Motor neuron (in vitro differentiated cells): ENCODE results near the gene KLHL26. TPM values are rescaled to one million over a fixed set of nuclear protein-coding genes. Genes with fewer than 3 reads are reported as not detected.

ENCODE experiments used
- ATAC-seq, 8 experiments: fragments of 200-7000 bp; cut with Tn5 transposase; replicated peaks in 6 of 8; 2 replicates each; pipeline ENCODE4 v1.8.0; 2021; ENCODE audit warnings: mild to moderate bottlenecking in 8 of 8, moderate library complexity in 8 of 8
- H3K27ac ChIP-seq, 2 donors: fragments of 250-450 bp; sonication (Bioruptor Pico); 2 replicates each; pipeline ENCODE4 v1.9.0; 2021; ENCODE audit warnings: antibody characterized with exemption in 2 of 2, mild to moderate bottlenecking in 2 of 2, moderate library complexity in 1 of 2
- H3K4me1 ChIP-seq, 2 donors: fragments of 250-450 bp; sonication (Bioruptor Pico); replicated peaks in 1 of 2; 2 replicates each; pipeline ENCODE4 v1.6.1; 2021; ENCODE audit warnings: antibody characterized with exemption in 2 of 2, mild to moderate bottlenecking in 2 of 2, moderate library complexity in 1 of 2
- H3K4me3 ChIP-seq, 5 donors: fragments of 250-450 bp; sonication (Bioruptor Pico); 2 replicates each; pipeline ENCODE4 v1.9.0; 2021; ENCODE audit warnings: antibody characterized with exemption in 5 of 5, mild to moderate bottlenecking in 5 of 5, moderate library complexity in 4 of 5
- WGBS, 10 experiments: fragments of 450-650 bp; shearing (Covaris generic); methylation state at CpG; one replicate each; pipeline ENCODE4 v1.0.0; 2022; 5-methylcytosine and 5-hydroxymethylcytosine counted together
- in situ Hi-C, 9 experiments: fragments of 400-800 bp; cut with MboI; loops; one replicate each; pipeline ENCODE4 v1.15.0; 2021; ENCODE audit warnings: low sequenced_read_pairs in 9 of 9, low pct_unique_long_range_greater_than_20kb in 2 of 9; ENCODE audit not compliant: unreplicated experiment in 9 of 9
- total RNA-seq, 8 experiments: library from RNA; unstranded; fragments of 300-600 nt; gene quantifications; 2 replicates each; pipeline versions ENCODE4 v1.2.3 to v1.2.4, GENCODE V29; 2022

KLHL26 gene
- total RNA-seq, 8 experiments from 2014 or later: 0.92 to 8.3 (median 5.6) TPM

DNA sequence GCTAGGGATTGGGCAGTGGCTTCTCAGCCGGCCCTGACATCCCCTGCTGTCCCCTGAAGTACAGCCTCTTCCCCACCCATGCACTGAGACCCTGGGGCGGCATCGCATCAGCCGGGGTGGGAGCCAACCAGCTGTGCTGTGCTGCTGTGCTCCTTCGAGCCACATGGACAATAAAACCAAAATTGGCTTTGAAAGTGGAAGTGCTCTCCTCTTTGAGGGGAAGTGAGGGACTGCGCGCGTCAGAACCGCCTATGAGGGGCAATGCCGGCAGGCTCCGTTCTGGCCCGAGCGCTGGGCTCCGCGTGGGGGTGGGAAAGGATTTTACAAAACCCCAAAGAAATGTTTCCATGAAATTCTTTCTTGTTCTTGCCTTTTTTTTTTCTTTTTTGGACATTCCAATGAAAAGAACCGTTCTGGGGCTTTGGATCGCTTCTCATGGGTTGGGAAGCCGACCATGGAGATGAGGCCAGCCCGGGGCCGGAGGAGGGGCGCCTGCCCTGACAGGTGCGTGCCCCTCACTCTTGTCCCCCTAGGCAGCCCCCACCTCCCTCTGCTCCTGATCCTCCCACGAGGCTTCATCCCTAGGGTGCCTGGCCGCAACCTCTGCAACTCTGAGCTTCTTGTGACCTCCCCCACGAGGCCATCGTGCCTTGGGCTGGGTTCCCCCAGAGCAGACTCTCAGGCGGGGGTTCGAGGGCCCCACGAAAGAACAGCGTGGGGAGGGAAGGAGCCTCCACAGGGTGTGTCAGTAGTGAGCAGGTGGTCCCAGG lies 22.6 kb downstream of the KLHL26 start:
- H3K4me3 ChIP-seq: no peak overlapping the region

DNA sequence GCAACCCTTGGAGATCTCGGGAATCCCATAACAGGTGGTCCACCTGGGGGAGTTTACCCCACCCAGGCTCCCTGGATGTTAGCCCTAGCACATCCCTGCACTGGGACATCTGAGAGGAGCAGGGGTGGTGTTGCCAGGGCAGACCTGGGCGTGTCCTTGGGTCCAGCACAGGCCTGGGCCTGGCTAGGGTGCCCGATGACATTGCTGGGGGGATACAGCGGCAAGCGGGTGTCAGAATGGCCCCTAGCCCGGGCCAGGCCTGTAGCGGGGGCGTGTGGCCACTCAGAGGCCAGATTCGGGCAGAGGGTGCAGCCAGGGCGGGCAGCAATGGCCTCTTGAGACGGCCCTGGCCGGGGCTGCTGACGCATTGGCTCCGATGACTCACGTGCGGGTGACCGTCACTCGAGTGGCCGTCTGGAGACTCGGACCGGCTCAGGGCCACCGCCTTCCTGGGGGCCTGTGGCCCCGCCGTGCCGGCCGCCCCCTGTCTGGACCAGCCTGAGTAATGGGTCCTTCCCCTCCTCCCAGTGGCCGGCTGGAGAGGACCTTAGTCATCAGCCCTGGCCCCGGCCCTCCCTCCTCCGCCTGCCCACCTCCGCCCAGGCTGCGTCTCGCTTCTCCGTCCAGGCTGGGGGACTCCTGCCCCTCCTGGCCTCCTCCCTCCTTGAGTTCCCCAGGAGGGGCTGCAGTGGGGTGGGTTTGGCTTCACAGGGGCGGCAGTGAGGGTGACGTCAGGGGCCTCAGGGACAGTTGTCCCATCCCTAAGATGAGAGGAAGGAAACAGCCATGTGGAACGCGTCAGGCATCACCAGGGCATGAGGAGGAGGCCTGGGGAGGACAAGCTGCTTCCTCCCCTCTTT lies 23.5 kb downstream of the KLHL26 start:
- WGBS, 10 experiments: 100% methylated on average over 1 of the region's 37 CpGs; no CpG with 5 or more reads in 9 of the 10 experiments
- H3K27ac ChIP-seq: peak overlapping the region in 1 of 2 donors; percentile 5
- peak in 7 of 8 experiments; percentile 62 to 83 (median 79) for ATAC-seq
- in situ Hi-C loops: no loop called here
- H3K4me1 ChIP-seq: peaks cover 30 to 49% of the 10 kb centered on the region in 2 donors
- H3K4me3 ChIP-seq: no peak overlapping the region

More for the DNA sequence above, 22.6 kb downstream of the KLHL26 start:
- no peak overlapping the region for H3K27ac ChIP-seq
- peaks cover 30 to 49% of the 10 kb centered on the region in 2 donors for H3K4me1 ChIP-seq
- in situ Hi-C loops: no loop called here
- 0 to 81% (median 74%) methylated on average over 1 to 17 of the region's 30 CpGs; no CpG with 5 or more reads in 3 of the 10 experiments for WGBS, 10 experiments
- peak in 2 of 8 experiments; percentile 18 to 57 for ATAC-seq

DNA sequence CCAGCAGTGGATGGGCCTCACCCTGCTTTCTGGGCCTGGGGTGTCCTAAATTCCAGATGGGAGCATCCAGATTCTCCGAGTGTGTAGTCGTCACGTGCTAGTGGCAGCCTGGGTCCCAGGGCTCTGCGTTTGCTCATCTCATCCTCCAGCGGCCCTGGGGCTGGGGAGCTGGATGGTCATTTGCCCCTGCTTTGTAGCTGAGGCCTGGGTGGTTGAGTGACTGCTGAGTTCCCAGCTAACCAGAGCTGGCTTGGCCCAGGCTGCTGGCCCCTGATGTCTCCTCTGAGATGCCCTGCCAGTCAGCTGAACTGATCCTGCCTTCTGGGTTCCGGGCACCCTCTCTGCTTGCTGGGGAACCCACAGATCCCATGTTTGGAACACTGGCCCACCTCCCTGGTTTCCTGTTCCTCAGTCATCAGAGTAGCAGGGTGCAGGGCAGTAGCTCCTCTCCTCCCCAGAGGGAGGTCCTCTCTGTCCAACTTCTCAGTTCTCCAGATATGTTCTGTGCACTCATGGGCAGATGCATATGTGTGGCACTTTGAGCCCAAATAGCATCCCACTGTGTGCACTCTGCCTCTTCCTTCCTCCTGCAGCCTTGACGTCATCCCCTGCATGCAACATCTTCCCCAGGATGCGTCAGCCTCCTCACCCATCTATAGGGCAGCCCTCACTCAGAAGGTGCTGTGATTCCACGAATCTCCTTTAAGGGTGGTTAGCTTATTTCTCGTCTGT lies 24.3 kb downstream of the KLHL26 start:
- WGBS, 10 experiments: 80 to 100% (median 94%) methylated on average over 2 to 7 of the region's 10 CpGs; no CpG with 5 or more reads in 5 of the 10 experiments
- Histone ChIP-seq H3K27ac (no peak overlapping the region), H3K4me1 (peaks cover 30 to 48% of the 10 kb centered on the region in 2 donors), H3K4me3 (no peak overlapping the region)
- in situ Hi-C loops: no loop called here
- no peak for ATAC-seq

DNA sequence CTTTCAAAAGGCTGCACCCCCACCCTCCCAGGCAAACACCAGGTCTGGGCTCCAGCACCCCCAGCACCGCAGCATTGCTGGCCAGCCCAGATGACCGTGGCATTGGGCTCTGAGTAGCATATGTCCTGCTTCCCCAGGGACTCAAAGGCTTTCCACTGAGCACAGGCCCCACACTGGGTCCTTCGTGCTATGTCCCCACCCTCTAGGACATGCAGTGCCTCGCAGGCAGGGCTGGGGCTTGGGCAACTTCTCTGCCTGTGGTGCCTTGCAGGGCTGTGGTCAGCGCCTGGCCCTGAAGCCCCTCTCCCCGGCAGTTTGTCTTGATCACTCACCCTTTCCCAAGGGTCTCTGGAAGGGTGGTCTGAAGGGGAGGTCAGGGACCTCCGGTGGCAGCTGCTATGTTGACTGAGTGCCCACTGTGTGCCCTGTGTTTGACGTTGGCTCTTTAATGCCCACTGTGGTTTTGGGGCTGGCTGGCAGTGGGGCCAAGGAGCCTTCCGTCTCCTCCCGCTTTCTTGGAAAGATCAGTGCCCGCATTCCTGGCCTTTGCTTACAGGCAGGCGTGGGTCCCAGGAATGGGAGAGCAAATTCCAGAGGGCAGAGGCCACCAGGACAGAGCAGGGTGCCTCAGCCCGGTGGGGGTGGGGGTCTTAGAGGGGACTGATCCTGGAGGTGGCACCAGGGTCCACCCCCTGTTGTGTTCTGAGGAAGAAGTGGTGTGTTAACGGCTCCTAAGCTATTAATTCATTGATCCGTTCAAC lies 26.3 kb downstream of the KLHL26 start:
- in situ Hi-C loops: no loop called here
- WGBS, 10 experiments: 66 to 96% methylated on average over 4 of the region's 15 CpGs; no CpG with 5 or more reads in 8 of the 10 experiments
- no peak for ATAC-seq
- peaks cover 11 to 27% of the 10 kb centered on the region in 2 donors for H3K4me1 ChIP-seq
- no peak overlapping the region for H3K4me3 ChIP-seq
- no peak overlapping the region for H3K27ac ChIP-seq

DNA sequence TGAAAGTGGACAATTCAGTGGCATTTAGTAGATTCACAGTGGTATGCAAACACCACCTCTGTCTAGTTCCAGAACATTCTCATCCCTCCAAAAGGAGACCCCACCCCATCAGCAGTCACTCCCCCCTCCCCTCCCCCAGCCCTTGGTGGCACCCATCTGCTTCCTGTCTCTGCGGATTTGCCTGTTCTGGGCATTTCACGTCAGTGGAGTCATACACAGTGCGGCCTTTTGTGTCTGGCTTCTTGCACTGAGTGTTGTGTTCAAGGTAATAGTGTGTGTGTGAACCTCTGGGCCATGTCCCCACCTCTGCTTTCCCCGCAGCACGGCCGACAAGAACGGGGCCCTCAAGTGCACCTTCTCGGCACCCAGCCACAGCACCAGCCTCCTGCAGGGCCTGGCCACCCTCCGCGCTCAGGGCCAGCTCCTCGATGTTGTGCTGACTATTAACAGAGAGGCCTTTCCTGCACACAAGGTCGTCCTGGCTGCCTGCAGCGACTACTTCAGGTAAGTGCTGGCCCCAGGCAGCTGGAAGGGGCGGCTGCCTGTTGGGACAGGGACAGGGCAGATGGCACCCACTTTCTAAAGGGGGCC lies 27.2 kb downstream of the KLHL26 start:
- Histone ChIP-seq H3K4me1 (peaks cover 5 to 18% of the 10 kb centered on the region in 2 donors), H3K4me3 (no peak overlapping the region), H3K27ac (no peak overlapping the region)
- WGBS, 10 experiments: 50 to 94% (median 87%) methylated on average over 2 to 10 of the region's 14 CpGs; no CpG with 5 or more reads in 6 of the 10 experiments
- no peak for ATAC-seq
- in situ Hi-C loops: no loop called here

DNA sequence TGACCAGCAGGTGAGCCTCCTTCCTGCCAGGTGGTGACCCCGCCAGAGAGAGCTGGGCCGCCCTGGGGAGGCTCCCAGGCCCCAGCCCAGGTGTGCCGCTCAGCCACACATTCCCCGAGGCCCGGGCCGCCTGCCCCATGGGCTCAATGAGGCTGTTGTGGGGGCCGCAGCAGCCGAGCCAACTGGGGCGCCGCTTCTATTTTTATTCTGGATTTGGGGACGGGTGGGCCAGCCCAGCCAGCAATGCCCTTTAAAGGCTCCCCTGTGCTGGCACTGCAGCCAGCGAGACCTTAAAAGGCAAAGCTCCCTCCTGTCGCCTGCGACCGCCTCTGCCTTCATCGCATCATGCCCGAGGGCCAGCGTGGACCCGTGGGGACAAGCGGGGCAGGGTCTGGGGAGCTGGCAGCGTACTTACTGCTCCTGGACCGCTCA lies 29.0 kb downstream of the KLHL26 start:
- in situ Hi-C loops: no loop called here
- peaks cover 2 to 15% of the 10 kb centered on the region in 2 donors for H3K4me1 ChIP-seq
- 87% methylated on average over 3 of the region's 22 CpGs; no CpG with 5 or more reads in 9 of the 10 experiments for WGBS, 10 experiments
- ATAC-seq: no peak
- no peak overlapping the region for H3K27ac ChIP-seq
- no peak overlapping the region for H3K4me3 ChIP-seq

DNA sequence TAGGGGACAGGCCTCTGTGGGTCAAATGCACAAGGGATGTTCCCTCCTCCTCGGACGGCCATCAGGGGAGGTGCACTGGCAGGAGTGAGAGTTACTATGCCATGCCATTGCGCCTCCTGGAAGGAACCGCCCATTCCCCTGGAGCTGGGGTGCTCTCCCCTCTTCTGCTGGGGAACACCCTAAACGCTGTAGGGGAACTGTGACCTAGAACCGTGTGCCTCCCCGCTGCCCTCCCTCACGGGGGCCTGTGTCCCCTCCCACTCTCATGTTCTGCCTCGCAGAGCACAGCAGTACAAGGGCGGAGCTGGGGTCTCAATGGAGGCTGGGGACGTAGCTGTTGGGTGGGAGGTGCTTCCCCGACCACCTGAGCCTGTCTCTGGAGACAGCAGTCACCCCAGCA lies 29.5 kb downstream of the KLHL26 start:
- ATAC-seq: no peak
- Histone ChIP-seq H3K4me3 (no peak overlapping the region), H3K27ac (no peak overlapping the region), H3K4me1 (peaks cover 2 to 15% of the 10 kb centered on the region in 2 donors)
- 55 to 90% (median 80%) methylated on average over 1 to 4 of the region's 12 CpGs; no CpG with 5 or more reads in 6 of the 10 experiments for WGBS, 10 experiments
- in situ Hi-C loops: no loop called here

DNA sequence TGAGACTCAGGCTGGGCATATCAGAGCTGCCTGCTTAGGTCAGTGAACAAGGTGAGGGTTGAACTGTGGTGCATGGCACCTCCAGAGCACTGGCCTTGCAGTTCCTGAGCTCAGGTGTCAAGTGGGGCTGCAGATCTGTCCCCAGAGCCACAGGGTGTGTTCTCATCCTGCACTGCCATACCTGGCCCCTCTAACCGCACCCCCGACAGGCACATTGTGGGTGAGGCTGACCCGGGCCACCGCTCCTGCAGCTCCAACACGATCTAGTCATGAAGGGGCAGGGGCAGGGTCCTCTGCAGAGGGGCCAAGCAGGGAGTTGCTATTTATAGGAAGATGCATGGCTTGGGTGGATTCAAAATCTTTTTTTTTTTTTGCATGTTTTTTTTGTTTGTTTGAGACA lies 30.0 kb downstream of the KLHL26 start:
- Histone ChIP-seq H3K4me3 (no peak overlapping the region), H3K27ac (no peak overlapping the region), H3K4me1 (peaks cover 2 to 15% of the 10 kb centered on the region in 2 donors)
- in situ Hi-C loops: no loop called here
- WGBS, 10 experiments: 77 to 90% (median 82%) methylated on average over 4 to 5 of the region's 5 CpGs; no CpG with 5 or more reads in 7 of the 10 experiments
- no peak for ATAC-seq

DNA sequence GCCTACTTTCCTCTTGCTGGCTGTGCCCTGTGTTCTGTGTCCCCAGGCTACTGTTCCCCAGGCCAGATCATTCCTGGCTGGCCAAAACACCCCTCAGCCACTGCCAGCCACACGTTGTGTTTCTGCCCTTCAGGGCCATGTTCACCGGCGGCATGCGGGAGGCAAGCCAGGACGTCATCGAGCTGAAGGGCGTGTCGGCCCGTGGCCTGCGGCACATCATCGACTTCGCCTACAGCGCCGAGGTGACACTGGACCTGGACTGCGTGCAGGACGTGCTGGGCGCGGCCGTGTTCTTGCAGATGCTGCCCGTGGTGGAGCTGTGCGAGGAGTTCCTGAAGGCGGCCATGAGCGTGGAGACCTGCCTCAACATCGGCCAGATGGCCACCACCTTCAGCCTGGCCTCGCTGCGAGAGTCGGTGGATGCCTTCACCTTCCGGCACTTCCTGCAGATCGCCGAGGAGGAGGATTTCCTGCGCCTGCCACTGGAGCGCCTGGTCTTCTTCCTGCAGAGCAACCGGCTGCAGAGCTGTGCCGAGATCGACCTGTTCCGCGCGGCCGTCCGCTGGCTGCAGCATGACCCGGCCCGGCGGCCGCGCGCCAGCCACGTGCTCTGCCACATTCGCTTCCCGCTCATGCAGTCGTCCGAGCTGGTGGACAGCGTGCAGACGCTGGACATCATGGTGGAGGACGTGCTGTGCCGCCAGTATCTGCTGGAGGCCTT lies 30.9 kb downstream of the KLHL26 start:
- in situ Hi-C loops: no loop called here
- Histone ChIP-seq H3K4me3 (no peak overlapping the region), H3K4me1 (peaks cover 2 to 13% of the 10 kb centered on the region in 2 donors), H3K27ac (no peak overlapping the region)
- ATAC-seq: no peak
- 20 to 93% (median 88%) methylated on average over 1 to 12 of the region's 55 CpGs; no CpG with 5 or more reads in 6 of the 10 experiments for WGBS, 10 experiments

DNA sequence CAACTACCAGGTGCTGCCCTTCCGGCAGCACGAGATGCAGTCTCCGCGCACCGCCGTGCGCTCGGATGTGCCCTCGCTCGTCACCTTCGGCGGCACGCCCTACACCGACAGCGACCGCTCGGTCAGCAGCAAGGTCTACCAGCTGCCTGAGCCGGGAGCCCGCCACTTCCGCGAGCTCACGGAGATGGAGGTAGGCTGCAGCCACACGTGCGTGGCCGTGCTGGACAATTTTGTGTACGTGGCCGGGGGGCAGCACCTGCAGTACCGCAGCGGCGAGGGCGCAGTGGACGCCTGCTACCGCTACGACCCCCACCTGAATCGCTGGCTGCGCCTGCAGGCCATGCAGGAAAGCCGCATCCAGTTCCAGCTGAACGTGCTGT lies 31.4 kb downstream of the KLHL26 start:
- in situ Hi-C loops: no loop called here
- Histone ChIP-seq H3K27ac (no peak overlapping the region), H3K4me1 (peaks cover 0 to 10% of the 10 kb centered on the region in 2 donors), H3K4me3 (no peak overlapping the region)
- no peak for ATAC-seq
- WGBS, 10 experiments: 87 to 98% (median 96%) methylated on average over 9 to 19 of the region's 38 CpGs; no CpG with 5 or more reads in 5 of the 10 experiments

DNA sequence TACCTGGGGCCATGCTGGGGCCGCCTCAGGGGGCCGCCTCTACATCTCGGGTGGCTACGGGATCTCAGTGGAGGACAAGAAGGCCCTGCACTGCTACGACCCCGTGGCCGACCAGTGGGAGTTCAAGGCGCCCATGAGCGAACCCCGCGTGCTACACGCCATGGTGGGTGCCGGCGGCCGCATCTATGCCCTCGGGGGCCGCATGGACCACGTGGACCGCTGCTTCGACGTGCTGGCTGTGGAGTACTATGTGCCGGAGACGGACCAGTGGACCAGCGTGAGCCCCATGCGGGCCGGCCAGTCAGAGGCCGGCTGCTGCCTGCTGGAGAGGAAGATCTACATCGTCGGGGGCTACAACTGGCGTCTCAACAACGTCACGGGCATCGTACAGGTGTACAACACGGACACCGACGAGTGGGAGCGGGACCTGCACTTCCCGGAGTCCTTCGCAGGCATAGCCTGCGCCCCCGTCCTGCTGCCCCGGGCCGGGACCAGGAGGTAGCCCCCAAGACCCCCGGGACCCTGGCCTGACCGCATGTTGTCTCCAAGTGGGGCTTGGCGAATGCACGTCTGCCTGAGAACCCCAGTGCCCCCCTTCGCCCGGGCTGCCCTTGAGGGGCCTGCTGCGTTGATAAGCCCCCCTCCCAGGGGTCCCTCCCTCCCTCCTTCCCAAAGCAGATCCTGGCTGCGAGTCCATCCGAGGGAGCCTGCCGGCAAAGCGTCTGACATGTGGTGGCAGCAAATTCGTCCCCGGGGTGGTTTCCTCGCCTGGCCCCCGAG lies 32.1 kb downstream of the KLHL26 start:
- ATAC-seq: no peak
- Histone ChIP-seq H3K27ac (no peak overlapping the region), H3K4me1 (peaks cover 0 to 10% of the 10 kb centered on the region in 2 donors), H3K4me3 (no peak overlapping the region)
- WGBS, 10 experiments: 91 to 100% (median 95%) methylated on average over 3 to 12 of the region's 58 CpGs; no CpG with 5 or more reads in 7 of the 10 experiments
- in situ Hi-C loops: no loop called here
